CD4-positive, alpha-beta T cell treated with Interleukin-21 for 1 hour (primary cell): ENCODE measurements around the gene THOP1.
"Not testable (repeated sequence)": the region's sequence is repeated elsewhere in the genome, so short reads cannot be mapped to it uniquely, and the experiment has no call there.

Experiments used
- DNase-seq: peaks from one replicate; pipeline ENCODE4 v3.0.0-alpha.2; 2020

The THOP1 gene

DNA sequence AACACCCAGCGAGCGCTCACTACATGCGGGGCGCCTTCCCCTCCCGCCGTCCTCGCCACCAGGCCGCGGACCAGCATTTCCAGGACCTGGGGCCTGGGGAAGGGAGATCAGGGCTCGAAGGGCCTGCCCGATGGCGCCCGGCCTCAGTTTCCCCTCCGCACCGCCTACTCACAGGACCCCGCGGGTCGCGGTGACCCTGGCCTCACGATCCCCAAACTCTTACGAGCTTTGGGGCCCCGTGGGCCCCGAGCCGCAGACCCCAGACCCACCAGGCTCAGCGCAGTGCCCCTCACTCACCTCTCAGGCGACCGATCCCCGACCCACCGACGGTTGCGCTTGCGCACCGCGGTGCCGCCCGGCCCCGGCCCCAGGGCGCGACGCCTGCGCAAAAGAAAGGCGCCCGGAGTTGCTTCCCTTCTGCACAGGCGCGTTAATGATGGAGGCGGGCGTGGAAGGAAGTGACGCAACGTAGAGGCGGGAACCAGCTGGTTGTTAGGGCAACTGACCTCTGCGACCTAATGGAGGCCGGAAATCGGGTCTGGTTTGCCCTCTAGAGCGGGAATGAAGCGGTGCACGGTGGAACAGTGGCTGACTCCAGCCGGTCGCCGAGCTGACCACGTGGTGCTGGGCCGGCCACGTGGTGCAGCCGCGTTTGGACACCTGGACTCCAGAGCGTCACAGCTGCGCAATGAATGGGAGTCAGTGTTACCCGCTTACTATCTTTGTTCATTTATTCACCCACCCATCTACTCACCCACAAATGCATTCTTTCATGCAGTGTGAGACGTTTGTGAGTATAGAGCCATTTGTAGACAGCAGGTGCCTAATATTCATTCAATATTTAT is 2.1 kb upstream of the THOP1 start, which contains the start of gene SGTA:
Gene SGTA, minus strand, starts transcription at position 338 of the 845 bp plus-strand sequence. CDS start 14,205 bp downstream, outside the sequence.
- DNase-seq = peak; percentile 98

DNA sequence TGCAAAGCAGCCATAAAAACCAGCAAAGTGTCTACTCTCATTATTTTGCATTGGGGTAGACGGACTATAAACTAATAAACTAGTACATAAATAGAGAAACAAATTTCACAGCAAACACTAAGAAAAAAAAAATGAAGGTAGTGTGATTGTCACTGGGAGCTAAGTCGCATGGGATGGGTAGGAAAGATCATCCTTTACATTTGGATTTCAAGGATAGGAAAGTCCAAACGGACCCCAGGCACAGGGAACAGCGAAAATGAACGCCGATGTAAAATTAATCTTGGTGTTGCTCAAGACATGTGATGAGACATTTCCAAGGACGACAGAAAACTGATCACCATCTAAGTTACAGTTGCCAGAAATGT is 1.5 kb upstream of the THOP1 start:
- DNase-seq = no peak

DNA sequence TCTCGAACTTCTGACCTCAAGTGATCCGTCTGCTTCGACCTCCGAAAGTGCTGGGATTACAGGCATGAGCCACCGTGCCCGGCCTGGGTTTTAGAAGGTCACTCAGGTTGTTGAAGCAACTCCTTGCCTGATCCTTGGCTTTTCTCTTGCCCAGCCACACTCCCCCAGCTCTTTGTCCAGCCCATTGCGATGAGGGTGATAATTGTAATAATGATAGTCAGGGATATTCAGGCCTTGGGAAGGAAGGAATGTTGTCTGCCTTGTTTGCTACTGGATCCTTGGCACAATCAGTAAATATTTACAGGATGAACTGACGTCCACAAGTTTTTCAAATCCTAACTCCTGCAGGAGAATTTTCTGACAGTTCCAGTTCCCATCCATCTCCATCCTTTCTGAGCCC is 1.8 kb downstream of the THOP1 start:
- no peak for DNase-seq

DNA sequence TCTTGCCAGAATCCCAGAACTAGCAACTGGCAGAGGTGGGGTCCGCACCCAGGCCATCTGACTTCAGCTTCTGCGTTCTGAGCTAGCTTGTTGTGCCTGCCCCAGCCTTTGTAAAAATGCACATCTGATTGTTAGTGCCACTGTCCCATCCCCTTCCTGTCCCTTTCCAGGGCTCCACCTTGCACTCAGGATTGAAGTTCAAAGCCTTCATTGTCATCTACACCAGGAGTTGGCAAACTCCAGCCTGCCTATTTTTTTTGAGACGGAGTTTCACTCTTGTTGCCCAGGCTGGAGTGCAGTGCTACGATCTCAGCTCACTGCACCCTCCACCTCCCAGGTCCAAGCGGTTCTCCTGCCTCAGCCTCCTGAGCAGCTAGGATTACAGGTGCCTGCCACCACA is 2.9 kb downstream of the THOP1 start:
- DNase-seq = no peak

DNA sequence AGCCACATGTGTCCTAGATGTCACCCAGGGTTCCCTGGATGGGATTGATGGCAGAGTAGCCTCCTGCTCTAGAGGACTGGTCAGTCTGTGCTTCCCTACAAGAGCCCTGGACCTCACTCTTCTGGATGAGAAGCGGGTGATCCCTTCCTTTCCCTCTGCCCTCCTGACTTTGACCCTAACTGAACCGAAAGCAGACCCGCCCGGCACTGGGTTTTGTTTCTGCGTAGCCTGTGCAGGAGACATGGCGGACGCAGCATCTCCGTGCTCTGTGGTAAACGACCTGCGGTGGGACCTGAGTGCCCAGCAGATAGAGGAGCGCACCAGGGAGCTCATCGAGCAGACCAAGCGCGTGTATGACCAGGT is 4.9 kb downstream of the THOP1 start:
- no peak for DNase-seq

DNA sequence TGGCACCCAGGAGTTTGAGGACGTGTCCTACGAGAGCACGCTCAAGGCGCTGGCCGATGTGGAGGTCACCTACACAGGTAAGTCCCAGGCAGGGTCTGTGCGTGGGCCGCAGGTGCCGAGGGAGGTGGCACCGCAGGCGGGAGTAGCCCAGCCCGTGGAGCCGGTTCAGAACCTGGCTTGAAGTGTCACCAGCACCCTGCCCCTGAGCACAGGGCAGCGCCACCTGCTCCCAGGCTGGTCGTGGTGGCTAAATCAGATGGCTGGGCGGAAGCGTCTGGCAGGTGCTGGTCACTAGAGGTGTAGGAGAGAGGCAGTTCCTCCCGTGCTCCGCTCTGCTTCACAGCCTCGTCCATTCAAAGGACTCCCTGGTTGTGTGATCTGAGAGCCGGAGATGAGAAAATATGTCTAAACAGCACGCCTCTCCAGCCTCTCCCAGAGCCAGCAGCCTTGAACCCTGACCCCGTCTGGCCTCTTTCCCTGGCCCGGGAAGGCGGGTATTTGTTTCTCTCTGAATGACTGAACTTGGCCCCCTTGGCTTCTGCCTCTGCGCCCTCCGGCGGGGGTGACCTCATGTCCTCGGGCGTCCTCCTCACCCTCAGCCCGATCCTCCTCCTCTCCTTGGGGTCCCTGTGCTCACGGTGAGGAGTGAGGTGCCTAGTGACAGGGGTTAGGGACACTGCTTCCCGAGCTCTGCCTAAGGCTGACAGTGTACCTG is 5.4 kb downstream of the THOP1 start:
- DNase-seq = no peak

DNA sequence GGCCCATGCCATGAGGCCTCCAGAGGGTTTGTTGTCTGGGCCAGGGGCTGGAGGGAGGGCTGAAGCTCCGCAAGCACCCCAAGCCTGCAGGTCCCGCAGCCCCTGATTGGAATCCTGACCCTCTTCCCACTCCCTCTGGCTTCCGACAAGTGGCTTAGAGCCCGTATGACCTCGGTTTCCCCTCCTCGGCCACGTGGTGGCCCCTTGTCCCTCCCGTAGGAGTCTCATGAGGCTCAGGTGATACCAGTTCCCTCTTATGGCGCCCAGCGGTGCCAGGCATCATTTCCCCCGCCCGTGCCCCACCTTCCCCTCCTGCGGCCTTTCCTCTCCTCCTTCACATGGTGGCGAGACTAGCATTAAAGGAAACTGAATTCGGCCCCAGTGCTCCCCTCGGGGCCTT is 6.1 kb downstream of the THOP1 start:
- DNase-seq = no peak

DNA sequence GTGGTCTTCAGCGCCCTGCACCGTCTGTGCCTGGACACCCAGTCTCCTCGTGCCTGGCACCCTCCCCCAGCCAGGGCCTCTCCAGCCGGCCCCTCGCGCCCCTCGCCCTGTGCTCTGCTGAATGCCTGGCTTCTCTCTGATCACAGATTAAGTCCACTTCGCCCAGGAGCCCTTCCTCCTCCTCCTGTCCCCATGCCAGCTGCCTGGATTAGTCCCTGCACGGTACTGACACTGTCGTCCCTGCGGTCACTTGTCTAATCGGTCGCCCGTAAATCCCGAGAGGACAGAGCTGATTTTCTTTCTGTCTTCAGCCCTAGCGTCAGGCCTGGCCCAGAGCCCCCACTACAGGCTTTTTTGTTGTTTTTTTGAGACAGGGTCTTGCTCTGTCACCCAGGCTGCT is 6.6 kb downstream of the THOP1 start:
- DNase-seq = no peak

DNA sequence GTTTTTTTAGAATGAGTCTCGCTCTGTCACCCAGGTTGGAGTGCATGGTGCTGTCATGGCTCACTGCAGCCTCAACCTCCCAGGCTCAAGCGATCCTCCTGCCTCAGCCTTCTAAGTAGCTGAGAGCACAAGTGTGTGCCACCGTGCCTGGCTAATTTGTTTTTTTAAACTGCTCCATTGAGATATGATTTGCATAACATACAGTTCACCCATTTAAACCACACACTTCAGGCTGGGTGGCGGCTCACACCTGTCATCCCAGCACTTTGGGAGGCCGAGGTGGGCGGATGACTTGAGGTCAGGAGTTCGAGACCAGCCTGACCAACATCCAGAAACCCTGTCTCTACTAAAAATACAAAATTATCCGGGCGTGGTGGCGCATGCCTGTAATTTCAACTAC is 7.4 kb downstream of the THOP1 start:
- DNase-seq = not testable (repeated sequence)

DNA sequence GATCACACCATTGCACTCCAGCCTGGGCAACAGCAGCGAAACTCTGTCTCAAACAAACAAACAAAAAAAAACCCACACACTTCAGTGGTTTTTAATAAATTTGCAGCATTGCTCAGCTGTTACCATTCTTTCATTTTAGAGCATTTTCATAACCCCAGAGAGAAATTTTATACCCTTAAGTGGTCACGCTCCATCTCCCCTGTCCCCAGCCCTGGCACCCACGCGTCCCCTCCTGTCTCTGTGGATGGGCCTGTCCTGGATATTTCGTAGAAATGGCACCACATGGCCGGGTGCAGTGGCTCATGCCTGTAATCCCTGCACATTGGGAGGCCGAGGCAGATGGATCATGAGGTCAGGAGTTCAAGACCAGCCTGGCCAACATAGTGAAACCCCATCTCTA is 7.8 kb downstream of the THOP1 start:
- DNase-seq = no peak

DNA sequence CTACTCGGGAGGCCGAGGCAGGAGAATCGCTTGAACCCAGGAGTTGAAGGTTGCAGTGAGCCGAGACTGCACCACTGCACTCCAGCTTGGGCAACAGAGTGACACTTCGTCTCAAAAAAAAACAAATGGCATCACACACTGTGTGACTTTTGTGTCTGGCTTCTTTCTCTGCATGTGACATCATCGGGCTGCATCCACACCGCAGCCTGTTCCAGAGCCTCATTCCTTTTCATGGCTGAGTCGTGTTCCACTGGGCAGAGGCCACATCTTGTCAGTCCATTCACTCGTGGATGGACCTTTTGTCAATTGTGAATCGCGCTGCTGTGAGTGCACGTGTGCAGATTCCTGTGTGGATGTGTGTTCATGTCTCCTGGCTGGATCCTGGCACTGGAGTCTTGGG is 8.3 kb downstream of the THOP1 start:
- no peak for DNase-seq

DNA sequence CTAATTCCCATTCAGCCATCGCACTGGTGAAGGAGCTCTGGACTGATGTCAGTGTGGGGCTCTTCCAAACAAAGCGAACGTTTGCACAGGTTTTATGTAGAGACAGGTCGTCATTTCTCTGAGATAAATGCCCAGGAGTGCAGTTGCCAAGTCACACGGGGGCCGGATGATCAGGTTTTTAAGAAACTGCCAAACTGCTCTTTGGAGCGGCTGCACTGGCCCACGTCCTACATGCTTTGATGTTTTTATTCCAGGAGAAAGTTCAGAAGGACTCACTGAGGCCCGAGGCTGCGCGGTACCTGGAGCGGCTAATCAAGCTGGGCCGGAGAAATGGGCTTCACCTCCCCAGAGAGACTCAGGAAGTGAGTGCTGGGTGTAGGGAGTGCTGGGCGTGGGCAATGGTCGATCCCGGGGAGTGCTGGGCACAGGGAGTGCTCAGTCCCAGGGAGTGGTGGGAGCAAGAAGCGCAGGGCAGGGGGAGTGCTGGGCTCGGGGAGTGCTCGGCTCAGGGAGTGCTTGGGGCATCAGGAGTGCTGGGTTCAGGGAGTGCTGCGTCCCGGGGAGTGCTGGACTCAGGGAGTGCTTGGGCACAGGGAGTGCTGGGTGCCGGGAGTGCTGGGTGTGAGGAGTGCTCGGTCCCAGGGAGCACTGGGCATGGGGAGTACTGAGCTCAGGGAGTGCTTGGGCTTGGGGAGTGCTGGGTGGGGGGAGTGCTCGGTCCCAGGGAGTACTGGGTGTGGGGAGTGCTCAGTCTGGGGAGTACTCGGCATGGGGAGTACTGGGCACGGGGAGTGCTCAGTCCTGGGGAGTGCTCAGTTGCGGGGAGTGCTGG is 10.7 kb downstream of the THOP1 start:
- no peak for DNase-seq

DNA sequence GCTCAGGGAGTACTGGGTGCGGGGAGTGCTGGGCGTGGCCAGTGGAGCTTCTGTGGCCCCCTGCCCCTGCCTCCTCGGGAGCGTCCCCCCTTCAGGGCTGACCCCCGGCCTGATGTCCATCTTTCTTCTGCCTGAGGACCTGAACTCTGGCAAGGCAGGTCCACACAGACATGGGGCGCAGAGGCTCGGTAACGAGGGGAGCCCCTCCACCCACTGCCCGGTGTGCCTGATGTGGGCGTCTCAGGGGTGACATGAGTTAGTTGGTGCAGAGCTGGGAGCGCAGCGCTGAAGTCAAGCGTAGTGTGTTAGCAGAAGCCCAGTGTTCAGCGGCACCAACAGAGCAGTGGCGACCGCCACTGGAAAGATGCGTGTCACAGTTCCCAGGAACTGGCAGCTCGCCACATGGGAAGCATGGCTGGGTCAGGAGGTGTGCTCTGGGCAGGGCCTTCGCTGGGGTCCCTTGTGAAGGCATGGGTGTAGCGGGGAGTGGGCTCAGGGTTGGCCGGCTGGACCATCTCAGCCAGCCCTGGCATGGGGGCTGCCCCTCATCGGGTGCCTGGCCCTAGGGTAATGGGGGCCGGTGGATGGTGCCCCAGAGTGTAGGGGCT is 11.5 kb downstream of the THOP1 start:
- DNase-seq = no peak

DNA sequence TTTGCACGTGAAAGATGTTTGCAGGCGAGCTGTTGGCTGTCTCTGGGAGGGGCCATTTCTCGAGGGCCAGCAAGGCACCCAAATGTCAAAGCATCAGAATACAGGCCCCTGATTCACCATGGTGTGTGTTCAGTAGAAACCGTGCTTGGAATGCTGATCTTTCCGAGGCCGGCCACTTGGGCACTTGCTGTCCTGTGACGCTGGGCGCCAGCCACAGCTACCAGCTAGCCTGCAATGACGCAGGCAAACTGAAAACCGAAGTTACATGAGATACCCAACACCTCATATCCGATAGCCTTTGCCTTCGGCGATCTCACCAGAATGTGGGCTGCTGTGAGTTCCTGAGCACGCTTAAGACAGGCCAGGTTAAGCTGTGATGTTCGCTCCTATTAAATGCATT is 12.0 kb downstream of the THOP1 start:
- DNase-seq = no peak

DNA sequence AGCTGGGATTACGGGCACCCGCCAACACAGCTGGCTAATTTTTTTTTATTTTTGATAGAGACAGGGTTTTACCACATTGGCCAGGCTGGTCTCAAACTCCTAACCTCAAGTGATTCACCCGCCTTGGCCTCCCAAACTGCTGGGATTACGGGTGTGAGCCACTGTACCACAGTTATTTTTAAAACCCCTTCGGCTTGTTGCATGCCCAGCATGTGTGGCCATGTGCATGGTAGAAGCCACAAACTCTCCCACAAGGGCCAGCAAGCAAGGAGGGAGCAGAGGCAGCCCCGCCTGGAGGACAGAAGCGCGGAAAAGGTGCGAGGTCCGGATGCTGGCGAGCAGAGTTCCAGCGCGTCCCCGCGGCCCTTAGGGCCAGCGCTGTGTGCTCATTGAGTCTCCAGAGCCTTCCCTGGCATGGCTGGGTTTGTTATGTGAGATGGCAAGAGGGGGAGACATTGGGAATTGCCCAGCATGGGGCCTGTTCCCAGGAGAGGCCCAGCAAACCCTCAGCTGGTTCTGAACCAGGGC is 12.9 kb downstream of the THOP1 start:
- no peak for DNase-seq

DNA sequence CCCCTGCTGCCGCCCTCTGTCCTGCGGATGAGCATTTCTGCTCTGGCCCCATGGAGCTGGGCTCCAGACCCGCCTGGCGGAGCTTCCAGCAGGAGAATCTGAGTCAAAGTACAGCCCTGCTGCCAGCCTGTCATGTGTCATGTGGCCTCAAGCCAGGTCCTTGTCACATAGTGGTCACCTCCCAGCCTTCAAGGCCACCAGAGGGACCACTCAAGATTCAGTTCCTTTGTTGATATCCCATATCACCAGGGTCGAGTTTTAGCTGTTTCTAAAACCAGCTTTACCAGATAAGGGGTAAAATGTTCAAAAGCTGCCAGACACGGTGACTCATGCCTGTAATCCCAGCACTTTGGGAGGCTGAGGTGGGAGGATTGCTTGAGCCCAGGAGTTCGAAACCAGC is 13.4 kb downstream of the THOP1 start:
- no peak for DNase-seq

DNA sequence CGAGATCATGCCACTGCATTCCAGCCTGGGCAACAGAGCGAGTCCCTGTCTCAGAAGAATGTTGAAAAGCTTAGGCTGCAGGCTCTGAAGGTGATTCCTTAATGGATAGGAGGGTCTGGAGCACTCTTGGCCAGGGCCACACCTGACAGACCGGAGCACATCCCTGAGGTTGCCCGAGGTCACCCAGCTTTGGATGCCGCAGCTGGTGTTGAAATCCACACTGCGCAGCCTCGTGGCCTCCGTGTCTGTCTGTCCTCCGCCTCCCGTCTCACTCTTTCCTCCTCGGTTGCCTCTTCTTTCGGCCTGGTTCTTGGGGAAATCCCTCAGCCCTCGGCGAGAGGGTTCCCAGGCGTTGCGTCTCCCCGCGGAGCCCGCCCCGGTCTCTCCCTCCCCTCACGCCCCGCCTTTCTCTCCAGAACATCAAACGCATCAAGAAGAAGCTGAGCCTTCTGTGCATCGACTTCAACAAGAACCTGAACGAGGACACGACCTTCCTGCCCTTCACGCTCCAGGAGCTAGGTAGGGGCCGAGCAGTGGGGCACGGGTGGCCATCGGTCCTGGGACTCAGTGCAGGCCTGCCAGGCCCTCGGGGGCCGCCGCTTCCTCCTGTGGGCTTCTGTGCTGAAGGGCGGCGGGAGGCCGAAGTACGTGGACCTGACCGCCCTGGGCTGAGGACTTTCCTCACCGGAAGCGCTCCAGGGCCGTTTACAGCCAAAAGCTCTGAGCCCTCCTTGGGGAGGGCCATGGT is 14.1 kb downstream of the THOP1 start:
- no peak for DNase-seq

DNA sequence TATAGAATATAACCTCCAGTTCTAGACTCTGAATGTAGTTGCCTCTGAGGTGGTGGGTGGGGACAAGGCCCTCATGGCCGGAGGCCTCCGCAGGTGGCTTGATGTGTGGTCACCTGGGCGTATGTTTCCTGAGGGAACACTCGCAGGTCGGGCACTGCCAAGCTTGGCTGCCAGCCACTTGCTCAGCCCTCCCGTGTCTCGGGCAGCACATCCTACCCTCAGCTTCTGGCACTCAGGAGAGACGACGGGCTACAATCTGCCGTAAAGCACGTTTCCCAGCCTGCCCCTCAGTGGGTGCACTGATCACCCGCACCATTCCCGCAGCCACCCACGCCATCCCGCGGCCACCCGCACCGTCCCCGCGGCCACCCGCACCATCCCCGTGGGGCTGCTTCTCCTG is 15.2 kb downstream of the THOP1 start:
- DNase-seq = no peak

DNA sequence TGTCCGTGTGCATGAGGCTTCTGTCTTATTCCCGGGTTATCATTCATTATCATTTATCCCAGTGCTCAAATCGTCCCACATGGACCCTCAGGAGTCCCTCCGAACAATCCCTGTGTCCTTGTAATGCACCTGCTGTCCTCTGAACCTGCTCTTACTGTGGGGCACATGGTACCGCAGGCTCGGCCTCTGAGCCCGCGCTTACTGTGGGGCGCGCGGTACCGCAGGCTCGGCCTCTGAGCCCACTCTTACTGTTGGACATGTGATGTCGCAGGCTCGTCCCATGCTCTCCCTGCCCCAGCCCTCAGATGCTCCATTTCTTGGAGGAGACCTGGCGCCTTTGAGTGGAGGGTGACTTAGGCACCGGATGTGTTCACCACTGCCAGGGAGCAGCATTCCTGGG is 17.5 kb downstream of the THOP1 start:
- no peak for DNase-seq

DNA sequence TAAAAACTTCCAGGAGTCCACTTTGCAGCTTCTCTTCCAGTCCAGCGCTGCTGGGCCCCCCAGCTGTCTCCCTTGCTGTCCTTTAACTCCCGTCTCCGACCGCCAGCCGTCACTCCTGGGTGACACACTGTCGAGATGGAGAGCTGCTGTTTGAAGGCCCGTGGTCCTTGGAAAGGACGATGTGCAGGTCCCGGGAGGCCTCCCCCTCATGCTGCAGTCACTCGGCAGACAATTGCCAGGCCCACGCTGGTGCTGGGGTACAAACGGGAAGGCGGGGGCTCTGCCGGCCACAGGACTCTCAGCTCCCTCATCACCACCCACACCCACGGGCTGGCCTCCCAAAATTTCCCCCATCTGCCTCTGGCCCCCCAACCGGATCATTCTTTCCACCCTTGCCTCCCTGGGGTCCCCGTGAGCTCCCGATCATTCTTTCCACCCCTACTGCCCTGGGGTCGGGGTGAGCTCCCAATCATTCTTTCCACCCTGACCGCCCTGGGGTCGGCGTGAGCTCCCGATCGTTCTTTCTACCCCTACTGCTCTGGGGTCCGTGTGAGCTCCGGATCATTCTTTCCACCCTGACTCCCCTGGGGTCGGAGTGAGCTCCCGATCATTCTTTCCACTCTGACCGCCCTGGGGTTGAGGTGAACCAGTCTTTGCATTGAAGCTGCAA is 18.3 kb downstream of the THOP1 start:
- DNase-seq = no peak

DNA sequence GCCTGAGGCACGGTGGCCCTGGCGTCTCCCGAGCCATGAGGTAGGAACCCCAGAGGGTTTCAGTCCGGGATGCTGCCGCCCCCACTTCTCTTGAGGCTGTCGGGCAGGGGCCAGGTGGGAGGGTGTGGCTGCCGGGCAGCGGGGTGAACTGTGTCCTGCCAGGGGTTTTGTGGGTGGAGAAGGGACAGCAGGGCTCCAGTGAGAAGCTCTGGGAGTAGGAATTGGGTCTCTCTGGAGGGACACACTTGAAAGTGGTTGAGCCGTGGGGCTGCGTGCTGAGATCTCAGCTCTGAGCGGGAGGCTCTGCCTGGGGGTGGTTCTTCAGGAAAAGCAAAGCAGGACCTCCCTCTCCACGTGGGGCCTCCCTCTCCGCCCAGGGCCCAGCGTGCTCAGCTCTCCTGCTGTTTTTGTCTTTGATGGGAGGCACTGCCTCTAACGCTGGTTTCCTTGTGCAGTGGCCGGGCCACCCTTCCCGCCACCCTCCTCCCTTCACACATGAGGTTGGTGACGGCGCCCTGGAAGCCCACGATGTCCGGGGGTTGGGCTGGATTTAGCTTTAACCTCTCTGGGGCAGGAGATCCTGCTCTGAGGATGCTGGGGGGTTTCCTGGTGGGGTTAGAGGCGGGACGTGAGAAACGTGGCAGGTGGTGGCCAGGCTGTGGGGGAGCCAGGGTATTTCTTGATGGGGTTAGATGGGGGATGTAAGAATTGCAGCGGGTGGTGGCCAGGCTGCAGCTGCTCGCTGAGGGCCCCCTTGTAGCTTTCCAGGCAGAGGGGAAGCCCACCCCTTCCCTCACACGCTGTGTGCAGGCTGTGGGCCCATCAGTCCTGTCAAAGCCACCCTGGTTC is 19.1 kb downstream of the THOP1 start:
- DNase-seq = no peak
